Activated naive CD4-positive, alpha-beta T cell treated with anti-CD3 and anti-CD28 coated beads, Interleukin-2, amount 50 U/mL, for 72 hours (primary cell): ENCODE data around the gene DOP1A. TPM values are rescaled to one million over a fixed set of nuclear protein-coding genes. Genes with fewer than 3 reads are reported as not detected.

Source experiments
- ATAC-seq, 2 donors: fragments of 150-1000 bp; cut with Tn5 transposase; 2 replicates each; pipeline ENCODE4 v1.10.0; 2021; ENCODE audit warnings: mild to moderate bottlenecking in 2 of 2, moderate library complexity in 2 of 2
- DNase-seq, 2 donors: peaks; one replicate each; pipeline ENCODE4 v3.0.0; 2021 to 2022; ENCODE audit warnings: low spot score in 2 of 2
- H3K27ac Mint-ChIP-seq, 2 donors: one replicate each; pipeline ENCODE4 v1.8.0; 2022; ENCODE audit warnings: mild to moderate bottlenecking in 2 of 2, mixed read lengths in 2 of 2
- H3K36me3 Mint-ChIP-seq, 2 donors: one replicate each; pipeline ENCODE4 v1.8.0; 2022; ENCODE audit warnings: mixed read lengths in 2 of 2
- H3K9me3 Mint-ChIP-seq, 2 donors: one replicate each; pipeline ENCODE4 v1.8.0; 2022; ENCODE audit warnings: mixed read lengths in 2 of 2
- total RNA-seq, 2 donors: library from RNA; stranded (reverse); gene quantifications; one replicate each; pipeline ENCODE4 v1.2.3, GENCODE V29; 2022

The DOP1A gene
- 1 to 10 TPM; 7.4 to 9.5 TPM for total RNA-seq

DNA sequence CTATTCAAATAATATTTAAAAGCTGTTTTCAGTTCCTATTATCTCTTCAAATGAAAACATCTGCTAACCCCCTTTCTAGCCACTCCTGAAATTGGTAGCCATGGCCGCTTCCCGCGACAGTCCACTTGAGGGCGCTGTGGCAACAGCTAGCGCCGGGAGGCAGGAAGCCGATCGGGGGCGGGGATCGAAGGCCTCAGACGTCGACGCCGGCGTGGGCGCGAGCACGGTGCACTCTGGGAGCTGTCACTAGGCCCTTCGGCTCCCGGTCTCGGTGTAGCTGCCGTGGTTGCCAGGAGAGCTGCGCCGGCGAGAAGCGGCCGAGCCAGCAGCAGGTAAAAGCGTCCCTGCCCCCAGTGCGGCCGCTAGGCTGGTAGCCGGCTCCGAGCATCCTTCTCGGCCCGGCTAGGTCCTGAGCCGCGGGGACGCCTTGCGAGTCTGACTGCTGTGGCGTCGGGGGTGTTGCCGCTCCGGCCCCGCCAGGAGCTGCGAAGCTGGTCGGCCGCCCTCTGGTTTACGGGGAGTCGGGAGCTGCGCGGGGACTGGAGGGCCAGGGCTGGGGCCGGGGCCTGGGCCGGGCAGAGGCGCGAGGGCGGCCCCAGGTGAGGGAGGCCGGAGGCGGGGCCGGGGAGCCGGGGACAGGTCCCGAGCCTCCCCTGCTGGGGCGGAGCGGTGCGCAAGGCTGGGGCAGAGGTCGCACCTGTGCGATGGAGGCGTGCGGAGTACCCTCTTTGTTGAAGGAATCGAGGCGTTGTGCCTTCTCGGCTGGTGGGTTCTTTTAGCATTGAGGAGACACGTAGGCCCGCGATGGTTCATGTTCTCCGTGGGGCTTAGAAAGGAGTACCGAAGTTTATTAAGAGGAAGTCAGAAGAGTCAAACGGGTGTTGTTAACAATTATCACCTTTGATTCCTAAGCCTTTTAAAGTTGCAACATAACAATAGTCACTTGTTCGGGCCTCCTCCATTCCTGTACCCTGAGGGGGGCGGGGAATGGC lies at the start of gene DOP1A:
DOP1A (plus strand) TSS at position 224 of the 992 bp plus-strand sequence. CDS start 29,307 bp downstream, outside the sequence.
- ATAC-seq, result peak; percentile 89 to 90
- DNase-seq, result peak; percentile 95 to 96
- no peaks in the 10 kb centered on the region for H3K36me3 Mint-ChIP-seq

DNA sequence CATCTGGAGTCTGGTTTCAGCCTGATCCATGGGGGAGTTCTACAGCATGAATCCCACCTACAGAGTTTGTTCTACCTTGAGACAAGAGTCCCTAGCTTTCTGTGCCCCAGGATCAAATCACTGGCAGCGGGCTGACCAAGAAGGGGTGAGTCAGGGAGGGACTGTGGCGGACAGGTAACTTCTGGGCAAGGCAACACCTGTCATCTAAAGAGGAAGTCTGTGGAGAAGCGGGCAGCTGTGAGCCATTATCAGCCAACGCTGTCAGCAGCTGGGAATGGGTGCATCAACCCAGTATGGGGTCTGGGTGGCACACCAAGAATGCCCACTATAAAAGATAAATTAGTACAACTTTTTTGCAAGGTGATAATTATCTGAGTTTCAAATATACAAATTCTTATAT lies 47.7 kb upstream of the DOP1A start:
- Mint-ChIP-seq H3K27ac (no peak overlapping the region), H3K36me3 (peaks cover 26 to 34% of the 10 kb centered on the region in 2 donors), H3K9me3 (peaks cover 0 to 8% of the 10 kb centered on the region in 2 donors)
- ATAC-seq (no peak), DNase-seq (no peak)

More for the DNA sequence above, at the start of gene DOP1A:
- Mint-ChIP-seq H3K9me3 (no peaks in the 10 kb centered on the region), H3K27ac (peak within 1 kb of the TSS; percentile 91 to 94)

DNA sequence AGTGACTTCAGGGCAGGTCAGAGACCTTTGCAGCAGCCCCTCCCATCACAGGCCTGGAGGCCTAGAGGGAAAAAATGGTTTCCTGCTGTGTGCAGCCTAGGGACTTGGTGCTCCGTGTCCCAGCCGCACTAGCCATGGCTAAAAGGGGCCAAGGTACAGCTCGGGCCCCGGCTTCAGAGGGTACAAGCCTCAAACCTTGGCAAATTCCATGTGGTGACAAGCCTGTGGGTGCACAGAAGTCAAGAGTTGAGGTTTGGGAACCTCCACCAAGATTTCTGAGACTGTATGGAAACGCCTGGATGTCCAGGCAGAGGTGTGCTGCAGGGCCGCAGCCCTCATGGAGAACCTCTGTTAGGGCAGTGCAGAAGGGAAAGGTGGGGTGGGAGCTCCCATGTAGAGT lies 35.8 kb upstream of the DOP1A start:
- peaks cover 46 to 49% of the 10 kb centered on the region in 2 donors for H3K36me3 Mint-ChIP-seq
- H3K9me3 Mint-ChIP-seq, result peaks cover 15% of the 10 kb centered on the region in 2 donors
- DNase-seq, result no peak
- ATAC-seq, result no peak
- H3K27ac Mint-ChIP-seq, result no peak overlapping the region

DNA sequence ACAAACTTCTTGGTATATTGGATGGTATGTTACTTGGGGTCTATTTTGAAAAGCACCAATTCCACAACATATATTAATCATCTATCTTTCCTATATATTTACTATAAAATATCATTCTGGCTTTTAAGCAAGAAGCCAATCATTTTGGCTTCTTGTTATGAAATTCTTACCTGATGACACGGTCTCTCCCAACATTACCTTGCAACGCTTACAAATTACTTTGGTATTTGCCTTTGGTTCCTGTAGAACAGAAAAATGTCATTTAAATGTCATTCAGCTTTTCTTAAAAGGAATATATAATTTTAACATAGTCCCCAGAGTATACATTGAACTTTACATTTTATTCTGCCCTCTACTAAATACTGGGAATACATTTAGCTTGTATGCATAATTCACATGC lies 29.2 kb upstream of the DOP1A start:
- ATAC-seq, result no peak
- no peak for DNase-seq
- Mint-ChIP-seq H3K27ac (no peak overlapping the region), H3K9me3 (peaks cover 9 to 11% of the 10 kb centered on the region in 2 donors), H3K36me3 (peaks cover 20 to 31% of the 10 kb centered on the region in 2 donors)

- Mint-ChIP-seq H3K9me3 (no peaks in the 10 kb centered on the region), H3K36me3 (no peaks in the 10 kb centered on the region), H3K27ac (no peak overlapping the region)
- ATAC-seq, result no peak
- no peak for DNase-seq
Measured at GRCh38 chr6:83042467-83043053, 24.9 kb upstream of the DOP1A start.

GRCh38 chr6:83044091-83044768 lies 23.2 kb upstream of the DOP1A start:
- no peak for DNase-seq
- Mint-ChIP-seq H3K9me3 (no peaks in the 10 kb centered on the region), H3K36me3 (no peaks in the 10 kb centered on the region), H3K27ac (no peak overlapping the region)
- ATAC-seq, result no peak

DNA sequence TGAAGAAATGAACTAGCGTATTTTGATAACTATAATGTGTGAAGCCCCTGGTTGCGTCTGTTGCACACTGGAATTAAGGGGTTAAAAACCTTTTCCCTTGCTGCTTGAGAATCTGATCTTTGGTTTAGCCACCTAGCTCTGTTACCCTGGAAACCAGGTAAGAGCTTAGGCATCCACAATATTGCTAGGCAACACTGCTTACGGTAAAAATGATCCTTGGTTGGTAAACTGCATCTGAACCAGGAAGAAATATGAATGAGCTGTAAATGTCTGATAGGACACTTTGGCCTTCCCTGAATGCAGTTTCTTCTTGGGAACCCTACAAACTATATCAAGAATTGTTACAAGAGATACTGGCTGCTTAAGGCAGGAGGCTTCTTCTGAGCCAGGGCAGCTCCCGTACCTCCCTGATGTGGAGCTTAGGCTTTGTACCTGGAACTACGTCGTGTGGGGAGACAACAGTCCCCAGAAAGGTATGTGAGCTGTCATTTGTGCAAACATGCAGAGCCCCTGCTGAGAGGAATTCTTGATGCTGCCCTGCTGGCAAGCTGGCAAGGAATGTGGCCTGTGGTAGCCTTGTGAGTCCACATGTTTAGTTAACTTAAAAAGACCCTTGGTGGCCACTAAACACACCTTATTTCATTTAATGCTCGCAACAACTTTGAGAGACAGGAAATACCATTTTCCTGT lies 20.3 kb upstream of the DOP1A start:
- ATAC-seq, result no peak
- Mint-ChIP-seq H3K36me3 (peaks cover 0 to under 1% of the 10 kb centered on the region in 2 donors), H3K9me3 (no peaks in the 10 kb centered on the region), H3K27ac (peak overlapping the region in 1 of 2 donors; percentile 44)
- no peak for DNase-seq

DNA sequence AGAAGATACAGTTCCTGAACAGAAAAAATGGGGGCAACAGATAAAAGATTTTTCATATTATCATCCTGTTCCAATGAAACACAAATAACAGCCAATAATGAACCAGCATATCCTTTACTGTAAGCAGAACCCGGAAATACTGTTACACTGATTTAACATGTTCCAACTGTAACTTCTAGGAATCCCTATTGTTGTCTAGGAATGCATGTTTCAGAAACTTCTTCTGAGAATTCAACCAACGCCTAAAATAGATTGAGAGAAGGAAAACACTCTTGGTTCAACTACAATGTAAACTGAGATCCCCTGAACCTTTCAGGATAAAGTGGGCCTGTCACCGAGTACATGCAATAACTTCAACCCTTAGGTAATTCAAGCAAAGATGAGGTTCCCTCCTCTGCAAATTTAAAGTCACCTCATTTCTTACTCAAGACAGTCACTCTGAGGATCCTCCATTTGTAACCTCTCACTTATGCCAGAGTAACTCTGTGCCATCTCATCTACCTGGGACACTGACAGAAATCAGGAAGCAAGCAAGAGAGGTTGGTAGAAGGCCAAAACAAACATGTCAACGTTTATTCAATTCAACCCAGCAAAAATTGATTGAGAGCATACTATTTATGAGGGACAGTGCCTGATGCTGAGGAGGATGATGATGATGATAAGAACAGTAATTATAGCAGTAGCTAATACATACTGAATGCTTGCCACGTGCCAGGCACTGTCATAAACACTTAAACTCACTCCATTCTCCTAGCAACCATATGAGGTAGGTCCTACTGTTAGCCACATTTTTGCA lies 15.9 kb upstream of the DOP1A start:
- no peak overlapping the region for H3K27ac Mint-ChIP-seq
- H3K36me3 Mint-ChIP-seq, result peaks cover 0 to 15% of the 10 kb centered on the region in 2 donors

GRCh38 chr6:83053678-83054077 lies 13.8 kb upstream of the DOP1A start:
- DNase-seq (no peak), ATAC-seq (no peak)
- no peaks in the 10 kb centered on the region for H3K9me3 Mint-ChIP-seq
- H3K36me3 Mint-ChIP-seq, result peaks cover 0 to 17% of the 10 kb centered on the region in 2 donors
- H3K27ac Mint-ChIP-seq, result no peak overlapping the region

More for the DNA sequence above, 15.9 kb upstream of the DOP1A start:
- ATAC-seq (no peak), DNase-seq (no peak)
- H3K9me3 Mint-ChIP-seq, result no peaks in the 10 kb centered on the region

DNA sequence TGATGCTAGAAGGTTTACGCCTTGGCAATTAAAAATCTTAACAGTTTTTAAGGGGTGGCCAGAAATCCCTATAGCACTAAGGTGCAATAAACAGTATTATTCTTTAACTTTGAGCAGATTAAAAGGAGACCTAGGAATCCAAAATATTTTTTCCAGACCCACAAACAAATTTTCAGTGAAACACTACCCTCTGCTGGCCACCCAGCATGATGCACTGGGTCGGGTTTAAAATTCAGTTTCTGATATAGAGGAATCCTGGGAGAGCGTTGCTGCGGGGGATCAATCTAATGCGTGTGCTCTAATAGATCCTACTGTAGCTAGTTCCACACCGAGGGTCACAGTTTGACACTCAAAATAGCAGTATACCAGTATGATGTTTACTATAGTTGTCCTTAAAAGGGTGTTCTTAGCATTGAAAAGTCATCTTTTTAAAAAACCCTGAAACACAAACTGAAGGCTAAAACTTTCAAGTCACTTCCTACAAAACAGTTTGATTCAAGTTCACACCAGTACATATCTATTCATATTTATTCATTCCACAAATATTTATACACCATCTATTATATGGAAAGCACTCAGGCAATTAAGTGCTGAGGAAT lies 12.0 kb upstream of the DOP1A start:
- no peak overlapping the region for H3K27ac Mint-ChIP-seq
- DNase-seq (peak in 1 of 2 donors; percentile 43), ATAC-seq (peak in 1 of 2 donors; percentile 51)
- peaks cover 0 to 22% of the 10 kb centered on the region in 2 donors for H3K36me3 Mint-ChIP-seq
- no peaks in the 10 kb centered on the region for H3K9me3 Mint-ChIP-seq

DNA sequence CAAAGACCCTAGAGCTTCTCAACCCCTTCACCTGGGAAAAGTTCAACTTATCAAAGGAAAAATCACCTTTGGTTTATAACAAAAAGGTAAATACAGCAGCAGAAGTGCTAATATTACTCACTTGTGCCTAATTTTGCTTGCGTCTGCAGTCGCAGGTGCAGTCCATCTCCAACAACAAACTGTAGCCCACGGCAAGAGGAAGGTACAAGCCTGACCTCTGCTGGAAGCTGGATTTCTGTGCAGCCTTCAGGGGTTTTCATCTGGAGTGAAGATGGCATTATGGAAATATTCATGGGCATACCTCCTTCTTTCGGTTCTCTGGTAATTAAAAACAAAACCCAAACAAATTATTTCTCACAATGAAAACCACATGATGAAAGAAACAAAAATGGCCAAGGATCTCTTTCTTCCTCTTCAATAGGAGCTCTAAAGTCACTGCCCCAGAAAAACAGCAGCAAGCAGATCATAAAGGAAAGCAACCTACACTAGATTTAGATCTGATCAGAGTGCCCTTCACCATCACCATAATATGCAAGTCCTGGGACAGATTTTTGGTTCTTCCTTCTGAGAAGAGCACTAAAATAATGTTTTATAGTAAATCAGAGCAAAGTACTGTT lies 9.7 kb upstream of the DOP1A start:
- ATAC-seq (no peak), DNase-seq (peak in 1 of 2 donors; percentile 8)
- Mint-ChIP-seq H3K36me3 (peaks cover 0 to 15% of the 10 kb centered on the region in 2 donors), H3K27ac (no peak overlapping the region), H3K9me3 (no peaks in the 10 kb centered on the region)

DNA sequence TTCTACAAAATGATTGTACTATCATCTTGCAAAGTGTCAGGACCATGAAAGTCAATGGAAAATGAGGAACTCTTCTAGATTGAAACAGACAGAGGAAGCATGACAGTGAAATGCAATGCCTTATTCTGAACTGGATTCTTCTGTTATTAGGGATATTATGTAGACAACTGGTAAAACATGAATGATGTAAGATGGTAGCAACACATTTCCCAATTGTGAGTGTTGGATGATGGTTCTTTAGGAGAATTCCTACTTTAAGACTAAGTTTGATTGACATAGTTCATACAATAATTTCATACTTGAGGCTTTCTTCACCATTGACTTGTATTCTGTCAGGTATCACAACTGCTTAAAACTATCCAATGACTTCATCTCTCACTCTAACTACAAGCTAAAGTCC lies 6.3 kb upstream of the DOP1A start:
- Mint-ChIP-seq H3K9me3 (no peaks in the 10 kb centered on the region), H3K27ac (no peak overlapping the region), H3K36me3 (peaks cover 0 to 10% of the 10 kb centered on the region in 2 donors)
- no peak for DNase-seq
- no peak for ATAC-seq

DNA sequence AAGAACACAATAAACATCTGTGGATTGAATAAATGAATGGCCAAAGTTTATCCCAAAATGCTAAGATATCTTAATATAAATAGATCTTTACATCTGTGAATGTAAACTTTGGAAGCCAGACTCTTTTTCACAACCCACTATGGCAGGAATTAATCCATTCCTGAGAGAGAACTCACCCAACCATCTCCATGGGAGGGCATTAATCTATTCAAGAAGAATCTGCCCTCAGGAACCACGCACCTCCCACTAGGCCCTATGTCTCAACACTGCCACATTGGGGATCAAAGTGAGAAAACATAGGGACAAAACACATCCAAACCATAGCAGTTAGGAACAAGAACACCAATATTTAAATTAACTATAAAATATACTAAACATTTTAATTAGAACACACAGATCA lies 5.2 kb upstream of the DOP1A start:
- Mint-ChIP-seq H3K36me3 (peaks cover 0 to 5% of the 10 kb centered on the region in 2 donors), H3K9me3 (no peaks in the 10 kb centered on the region), H3K27ac (no peak overlapping the region)
- no peak for DNase-seq
- ATAC-seq, result no peak

DNA sequence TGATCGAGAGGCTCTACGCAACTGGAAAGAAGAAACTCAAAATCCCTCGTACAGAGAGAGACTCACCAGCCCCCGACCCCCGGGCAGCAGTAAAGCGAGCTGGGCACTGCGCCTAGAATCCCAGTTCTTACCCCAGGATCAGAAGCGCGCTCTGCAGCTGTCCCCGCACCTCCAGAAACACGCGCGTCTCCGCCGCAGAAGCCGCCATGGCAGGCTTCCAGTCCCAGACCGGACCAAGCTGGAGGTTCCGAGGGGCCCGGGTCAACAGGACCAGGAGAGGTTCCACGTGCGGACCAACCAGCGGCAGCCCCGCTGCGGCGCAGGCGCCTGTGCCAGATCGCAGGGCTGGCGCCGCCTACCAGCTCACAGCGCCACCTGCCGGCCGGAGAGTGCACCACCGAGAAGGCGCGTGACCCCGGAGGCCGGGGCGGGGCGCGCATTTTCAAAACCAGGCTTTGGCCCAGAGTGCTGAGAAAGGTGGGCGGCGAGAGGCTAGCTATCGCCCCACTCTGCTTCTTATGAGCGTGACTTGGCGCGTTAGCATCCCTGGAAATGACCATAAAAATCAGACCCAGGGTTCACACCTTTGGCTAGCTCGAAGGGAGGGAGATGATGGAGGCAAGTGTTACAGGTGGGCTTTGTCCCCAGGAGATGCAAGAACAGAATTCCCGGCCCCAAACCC lies 1.8 kb upstream of the DOP1A start, which contains the start of gene UBE3D:
UBE3D (minus strand) TSS at position 331 of the 682 bp plus-strand sequence; CDS start at position 208, 123 bp downstream.
- Mint-ChIP-seq H3K9me3 (no peaks in the 10 kb centered on the region), H3K36me3 (no peaks in the 10 kb centered on the region), H3K27ac (peak within 1 kb of the TSS; percentile 72 to 92)
- DNase-seq (peak; percentile 94 to 98), ATAC-seq (peak; percentile 78 to 79)
